SK-N-SH treated with all-trans-retinoic acid at 6 μM for 48 hours (cell line): ENCODE results near the gene PARD3.
"Not testable (repeated sequence)": the region's sequence is repeated elsewhere in the genome, so short reads cannot be mapped to it uniquely, and the experiment has no call there.

Experiments
- ATAC-seq: fragments of 200-7000 bp; cut with Tn5 transposase; 3 replicates; pipeline ENCODE4 v1.9.1; 2020; ENCODE audit warnings: mild to moderate bottlenecking, moderate library complexity
- ARNTL ChIP-seq: fragments of 450-650 bp; formaldehyde crosslinking; IDR thresholded peaks from 2 replicates; pipeline ENCODE4 v1.5.0; 2020; ENCODE audit warnings: low read depth, mild to moderate bottlenecking, moderate library complexity, borderline replicate concordance
- BACH2 ChIP-seq: fragments of 250-450 bp; sonication (Bioruptor Pico); IDR thresholded peaks from 2 replicates; pipeline ENCODE4 v1.9.0; 2021; ENCODE audit warnings: mild to moderate bottlenecking, borderline replicate concordance
- CREB5 ChIP-seq: fragments of 250-450 bp; sonication (Bioruptor Pico); IDR thresholded peaks from 2 replicates; pipeline ENCODE4 v1.5.1; 2020; ENCODE audit warnings: low read depth, mild to moderate bottlenecking, moderate library complexity
- CSDC2 ChIP-seq: fragments of 250-450 bp; sonication (Bioruptor Pico); IDR thresholded peaks from 2 replicates; pipeline ENCODE4 v1.5.0; 2020; ENCODE audit warnings: mild to moderate bottlenecking, moderate library complexity
- ESRRG ChIP-seq: fragments of 250-450 bp; sonication (Bioruptor Pico); IDR thresholded peaks from 2 replicates; pipeline ENCODE4 v1.6.1; 2021; ENCODE audit warnings: mild to moderate bottlenecking
- GLIS3 ChIP-seq: fragments of 250-450 bp; sonication (Bioruptor Pico); IDR thresholded peaks from 2 replicates; pipeline ENCODE4 v1.5.0; 2020; ENCODE audit warnings: mild to moderate bottlenecking, moderate library complexity
- ISL1 ChIP-seq: fragments of 250-450 bp; sonication (Bioruptor Pico); IDR thresholded peaks from 2 replicates; pipeline ENCODE4 v2.1.2; 2022; ENCODE audit warnings: mild to moderate bottlenecking, moderate library complexity
- OSR1 ChIP-seq: fragments of 250-450 bp; sonication (Bioruptor Pico); IDR thresholded peaks from 2 replicates; pipeline ENCODE4 v1.8.0; 2022; ENCODE audit warnings: moderate library complexity, mild to moderate bottlenecking, inconsistent platforms
- POU6F1 ChIP-seq: fragments of 250-450 bp; sonication (Bioruptor Pico); IDR thresholded peaks from 2 replicates; pipeline ENCODE4 v1.8.0; 2021; ENCODE audit warnings: low read depth, mild to moderate bottlenecking, moderate library complexity, borderline replicate concordance
- PPARA ChIP-seq: fragments of 250-450 bp; sonication (Bioruptor Pico); IDR thresholded peaks from 2 replicates; pipeline ENCODE4 v1.5.0; 2020; ENCODE audit warnings: mild to moderate bottlenecking, borderline replicate concordance
- RARB ChIP-seq: fragments of 250-450 bp; sonication (Bioruptor Pico); IDR thresholded peaks from 2 replicates; pipeline ENCODE4 v1.8.0; 2021; ENCODE audit warnings: mild to moderate bottlenecking, moderate library complexity
- SNAI2 ChIP-seq: fragments of 250-450 bp; sonication (Bioruptor Pico); IDR thresholded peaks from 2 replicates; pipeline ENCODE4 v1.5.0; 2020; ENCODE audit warnings: mild to moderate bottlenecking, moderate library complexity
- TCF4 ChIP-seq: fragments of 250-450 bp; sonication (Bioruptor Pico); IDR thresholded peaks from 2 replicates; pipeline ENCODE4 v1.8.0; 2021; ENCODE audit warnings: mild to moderate bottlenecking, moderate library complexity, borderline replicate concordance
- TOX ChIP-seq: fragments of 250-450 bp; sonication (Bioruptor Pico); IDR thresholded peaks from 2 replicates; pipeline ENCODE4 v1.8.0; 2021; ENCODE audit warnings: mild to moderate bottlenecking, moderate library complexity, borderline replicate concordance
- ZC3H10 ChIP-seq: fragments of 250-450 bp; sonication (Bioruptor Pico); IDR thresholded peaks from 2 replicates; pipeline ENCODE4 v1.5.1; 2021; ENCODE audit warnings: mild to moderate bottlenecking, moderate library complexity
- ZFP3 ChIP-seq: fragments of 250-450 bp; sonication (Bioruptor Pico); IDR thresholded peaks from 2 replicates; pipeline ENCODE4 v1.5.0; 2020; ENCODE audit warnings: mild to moderate bottlenecking, moderate library complexity
- ZFP30 ChIP-seq: fragments of 450-650 bp; formaldehyde crosslinking; IDR thresholded peaks from 2 replicates; pipeline ENCODE4 v1.5.0; 2022; ENCODE audit warnings: mild to moderate bottlenecking, moderate library complexity
- ZNF565 ChIP-seq: fragments of 450-650 bp; formaldehyde crosslinking; conservative IDR thresholded peaks from 2 replicates; pipeline ENCODE4 v1.5.0; 2020; ENCODE audit warnings: low read depth, mild to moderate bottlenecking, moderate library complexity
- ZNF70 ChIP-seq: fragments of 450-650 bp; formaldehyde crosslinking; IDR thresholded peaks from 2 replicates; pipeline ENCODE4 v1.5.0; 2020; ENCODE audit warnings: mild to moderate bottlenecking, moderate library complexity
- ZNF8 ChIP-seq: fragments of 450-650 bp; formaldehyde crosslinking; IDR thresholded peaks from 2 replicates; pipeline ENCODE4 v1.5.0; 2020; ENCODE audit warnings: mild to moderate bottlenecking, moderate library complexity
- TF ChIP-seq, protein P1 (sequence below): fragments of 250-450 bp; sonication (Bioruptor Pico); IDR thresholded peaks from 2 replicates; pipeline ENCODE4 v1.5.1; 2021; ENCODE audit warnings: mild to moderate bottlenecking, moderate library complexity
- TF ChIP-seq, protein P2 (sequence below): fragments of 250-450 bp; sonication (Bioruptor Pico); IDR thresholded peaks from 2 replicates; pipeline ENCODE4 v1.5.0; 2020; ENCODE audit warnings: mild to moderate bottlenecking, moderate library complexity

Gene PARD3

GRCh38 chr10:34795334-34795733 is 19.8 kb downstream of the PARD3 start:
- no peak for TF ChIP-seq RARB (CRISPR knock-in tag)
- ATAC-seq, result no peak

DNA sequence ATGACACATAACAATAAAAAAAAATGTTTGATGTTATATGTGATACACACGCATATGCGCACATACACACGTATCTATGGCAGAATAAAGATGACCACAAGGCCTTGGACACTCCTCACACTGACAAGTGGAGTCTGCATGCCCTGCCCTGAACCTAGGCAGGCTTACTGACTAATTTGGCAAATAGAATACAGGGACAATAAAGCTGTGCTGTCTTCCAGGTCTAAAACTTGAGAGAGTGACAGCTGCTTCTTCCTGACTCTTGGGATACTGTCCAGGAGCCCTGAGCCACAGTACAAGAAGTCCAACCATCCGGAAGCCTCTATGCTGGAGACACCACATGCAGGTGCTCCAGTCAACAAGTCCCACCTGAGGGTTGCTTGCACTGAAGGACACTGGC is 20.3 kb downstream of the PARD3 start:
- no peak for ATAC-seq
- TF ChIP-seq OSR1 (CRISPR knock-in tag) (no peak), BACH2 (CRISPR knock-in tag) (no peak), SNAI2 (CRISPR knock-in tag) (no peak), PPARA (CRISPR knock-in tag) (no peak), ZNF565 (CRISPR knock-in tag) (no peak), ISL1 (CRISPR knock-in tag) (no peak), TCF4 (CRISPR knock-in tag) (no peak), CREB5 (CRISPR knock-in tag) (no peak), ZNF8 (CRISPR knock-in tag) (no peak), ZC3H10 (CRISPR knock-in tag) (no peak), CSDC2 (CRISPR knock-in tag) (no peak), ZFP30 (CRISPR knock-in tag) (no peak), RARB (CRISPR knock-in tag) (no peak), ZFP3 (no peak), ZNF70 (CRISPR knock-in tag) (no peak), ARNTL (CRISPR knock-in tag) (no peak), POU6F1 (CRISPR knock-in tag) (no peak), GLIS3 (CRISPR knock-in tag) (no peak)
- TF ChIP-seq, protein P1, sequence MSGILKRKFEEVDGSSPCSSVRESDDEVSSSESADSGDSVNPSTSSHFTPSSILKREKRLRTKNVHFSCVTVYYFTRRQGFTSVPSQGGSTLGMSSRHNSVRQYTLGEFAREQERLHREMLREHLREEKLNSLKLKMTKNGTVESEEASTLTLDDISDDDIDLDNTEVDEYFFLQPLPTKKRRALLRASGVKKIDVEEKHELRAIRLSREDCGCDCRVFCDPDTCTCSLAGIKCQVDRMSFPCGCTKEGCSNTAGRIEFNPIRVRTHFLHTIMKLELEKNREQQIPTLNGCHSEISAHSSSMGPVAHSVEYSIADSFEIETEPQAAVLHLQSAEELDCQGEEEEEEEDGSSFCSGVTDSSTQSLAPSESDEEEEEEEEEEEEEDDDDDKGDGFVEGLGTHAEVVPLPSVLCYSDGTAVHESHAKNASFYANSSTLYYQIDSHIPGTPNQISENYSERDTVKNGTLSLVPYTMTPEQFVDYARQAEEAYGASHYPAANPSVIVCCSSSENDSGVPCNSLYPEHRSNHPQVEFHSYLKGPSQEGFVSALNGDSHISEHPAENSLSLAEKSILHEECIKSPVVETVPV (CRISPR knock-in tag), result no peak
- TF ChIP-seq, protein P2, sequence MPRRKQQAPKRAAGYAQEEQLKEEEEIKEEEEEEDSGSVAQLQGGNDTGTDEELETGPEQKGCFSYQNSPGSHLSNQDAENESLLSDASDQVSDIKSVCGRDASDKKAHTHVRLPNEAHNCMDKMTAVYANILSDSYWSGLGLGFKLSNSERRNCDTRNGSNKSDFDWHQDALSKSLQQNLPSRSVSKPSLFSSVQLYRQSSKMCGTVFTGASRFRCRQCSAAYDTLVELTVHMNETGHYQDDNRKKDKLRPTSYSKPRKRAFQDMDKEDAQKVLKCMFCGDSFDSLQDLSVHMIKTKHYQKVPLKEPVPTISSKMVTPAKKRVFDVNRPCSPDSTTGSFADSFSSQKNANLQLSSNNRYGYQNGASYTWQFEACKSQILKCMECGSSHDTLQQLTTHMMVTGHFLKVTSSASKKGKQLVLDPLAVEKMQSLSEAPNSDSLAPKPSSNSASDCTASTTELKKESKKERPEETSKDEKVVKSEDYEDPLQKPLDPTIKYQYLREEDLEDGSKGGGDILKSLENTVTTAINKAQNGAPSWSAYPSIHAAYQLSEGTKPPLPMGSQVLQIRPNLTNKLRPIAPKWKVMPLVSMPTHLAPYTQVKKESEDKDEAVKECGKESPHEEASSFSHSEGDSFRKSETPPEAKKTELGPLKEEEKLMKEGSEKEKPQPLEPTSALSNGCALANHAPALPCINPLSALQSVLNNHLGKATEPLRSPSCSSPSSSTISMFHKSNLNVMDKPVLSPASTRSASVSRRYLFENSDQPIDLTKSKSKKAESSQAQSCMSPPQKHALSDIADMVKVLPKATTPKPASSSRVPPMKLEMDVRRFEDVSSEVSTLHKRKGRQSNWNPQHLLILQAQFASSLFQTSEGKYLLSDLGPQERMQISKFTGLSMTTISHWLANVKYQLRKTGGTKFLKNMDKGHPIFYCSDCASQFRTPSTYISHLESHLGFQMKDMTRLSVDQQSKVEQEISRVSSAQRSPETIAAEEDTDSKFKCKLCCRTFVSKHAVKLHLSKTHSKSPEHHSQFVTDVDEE (CRISPR knock-in tag), result no peak

DNA sequence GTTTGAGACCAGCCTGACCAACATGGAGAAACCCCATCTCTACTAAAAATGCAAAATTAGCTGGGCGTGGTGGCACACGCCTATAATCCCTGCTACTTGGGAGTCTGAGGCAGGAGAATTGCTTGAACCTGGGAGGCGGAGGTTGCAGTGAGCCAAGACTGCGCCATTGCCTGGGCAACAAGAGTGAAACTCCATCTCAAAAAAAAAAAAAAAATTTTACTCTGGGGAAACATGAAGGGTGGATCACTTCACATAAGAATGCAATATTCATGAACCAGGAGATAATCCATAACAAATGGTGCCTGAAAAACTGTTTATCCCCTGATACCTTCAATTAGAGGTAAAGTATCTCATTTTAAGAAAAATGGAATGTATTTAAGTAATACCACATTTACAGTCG is 21.5 kb downstream of the PARD3 start:
- not testable (repeated sequence) for ATAC-seq

DNA sequence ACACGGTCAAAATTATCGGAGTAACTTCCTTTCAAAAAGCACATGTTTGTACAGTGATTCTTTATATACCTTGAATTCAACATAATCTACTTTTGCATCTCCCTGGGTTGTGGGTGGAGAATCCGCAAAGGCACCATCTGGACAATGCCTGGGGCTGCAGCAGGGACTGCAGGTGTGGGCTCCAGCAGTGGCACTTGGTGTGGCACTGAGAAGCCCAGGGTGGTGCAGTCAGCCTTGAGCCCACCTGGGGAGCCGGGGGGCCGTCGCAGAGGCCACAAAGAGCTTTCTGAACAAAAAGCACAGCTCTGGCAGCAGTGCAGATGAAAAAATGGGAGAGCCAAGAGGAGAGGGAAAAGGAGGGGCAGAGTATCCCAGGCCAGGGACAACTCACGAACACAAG is 22.2 kb downstream of the PARD3 start:
- TF ChIP-seq POU6F1 (CRISPR knock-in tag), result no peak
- no peak for TF ChIP-seq RARB (CRISPR knock-in tag)
- TF ChIP-seq BACH2 (CRISPR knock-in tag), result no peak
- no peak for TF ChIP-seq ZFP30 (CRISPR knock-in tag)
- TF ChIP-seq ZNF565 (CRISPR knock-in tag), result no peak
- no peak for TF ChIP-seq ESRRG
- no peak for TF ChIP-seq ARNTL (CRISPR knock-in tag)
- TF ChIP-seq, protein P2 (CRISPR knock-in tag), result no peak
- no peak for TF ChIP-seq TOX (CRISPR knock-in tag)
- TF ChIP-seq PPARA (CRISPR knock-in tag), result no peak
- no peak for TF ChIP-seq GLIS3 (CRISPR knock-in tag)
- TF ChIP-seq ZC3H10 (CRISPR knock-in tag), result no peak
- no peak for ATAC-seq
